ENCODE measurements around the gene EMSY. TPM values are rescaled to one million over a fixed set of nuclear protein-coding genes. Genes with fewer than 3 reads are reported as not detected.

Gene EMSY
- total and polyA plus RNA-seq, 2 of the 8 experiments (the other 6 are each of a cell fraction or from before 2014, with no cell fraction given): 29.6 to 34.6 TPM

DNA sequence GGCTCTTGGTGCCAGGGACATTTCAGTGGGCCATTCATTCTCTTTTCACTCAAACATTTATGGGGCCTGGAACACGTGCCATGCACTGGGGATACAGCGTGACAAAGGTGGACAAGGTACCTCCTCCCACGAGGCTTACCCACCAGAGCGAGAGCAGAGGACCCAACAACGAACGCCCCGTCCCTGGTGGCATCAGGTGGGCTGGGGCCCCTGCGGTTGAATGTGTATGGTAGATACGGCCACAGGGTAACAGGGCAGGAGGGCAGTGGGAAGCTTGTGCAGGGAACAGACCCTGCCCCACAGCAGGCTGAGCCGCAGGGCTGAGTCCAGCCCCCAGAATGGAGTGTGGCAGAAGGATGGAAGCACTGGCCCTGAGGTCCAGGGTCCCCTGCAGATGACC is 144.7 kb downstream of the EMSY start:
- H4K20me1 ChIP-seq (replicated peaks in 1 of 2; ENCODE audit: control insufficient read depth in 1 of 2, insufficient read depth in 2 of 2, low read length in 2 of 2): no peaks in the 10 kb centered on the region
- H2BK12ac ChIP-seq (ENCODE audit: low read depth, low read length): no peak overlapping the region
- no peak overlapping the region for H2BK15ac ChIP-seq (ENCODE audit: low read length)
- H2BK20ac ChIP-seq (ENCODE audit: low read length): no peak overlapping the region
- POLR2A ChIA-PET (ENCODE audit: partially characterized antibody): no interaction called here
- H4K5ac ChIP-seq (ENCODE audit: insufficient read length, low read depth, low read length): no peak overlapping the region
- no peak overlapping the region for H3K9ac ChIP-seq (replicated peaks in 1 of 4; ENCODE audit: extremely low read depth in 1 of 4, low read depth in 3 of 4, low read length in 3 of 4)
- H4K91ac ChIP-seq (replicated peaks; ENCODE audit: insufficient read length, low read length): no peak overlapping the region
- no peak overlapping the region for H3K56ac ChIP-seq (replicated peaks; ENCODE audit: insufficient read length, low read depth, low read length)
- no peak for TF ChIP-seq POU5F1 (IDR thresholded peaks at IDR 0.05; ENCODE audit: low read depth, low read length)
- no peak for TF ChIP-seq YY1 (IDR thresholded peaks at IDR 0.05; ENCODE audit: low read depth, low read length)
- no peak overlapping the region for H3K18ac ChIP-seq (ENCODE audit: extremely low read depth, low read length)
- H3K79me2 ChIP-seq (ENCODE audit: control insufficient read depth in 1 of 2, insufficient read depth in 2 of 2, low read length in 2 of 2): no peaks in the 10 kb centered on the region
- no peak for DNase-seq (ENCODE audit: low read depth in 1 of 2, low spot score in 2 of 2)
- FAIRE-seq: no peak
- H3K79me1 ChIP-seq (ENCODE audit: low read depth, low read length): no peaks in the 10 kb centered on the region
- H3K36me3 ChIP-seq (ENCODE audit: control insufficient read depth in 2 of 4, insufficient read depth in 4 of 4, low read length in 3 of 4): no peaks in the 10 kb centered on the region
- H3K4me1 ChIP-seq (replicated peaks in 1 of 4; ENCODE audit: control insufficient read depth in 3 of 4, insufficient read depth in 4 of 4, low read length in 3 of 4): no peaks in the 10 kb centered on the region; a peak in 1 of 7 replicates
- H3K23me2 ChIP-seq (ENCODE audit: low read depth, low read length): no peaks in the 10 kb centered on the region; the same call in 1 of the 2 replicates
- no peaks in the 10 kb centered on the region for H3K27me3 ChIP-seq (replicated peaks in 1 of 4; ENCODE audit: control insufficient read depth in 3 of 4, extremely low read depth in 1 of 4, insufficient read depth in 3 of 4, low read length in 3 of 4)
- peak overlapping the region; percentile 34; the same call in 1 of the 2 replicates for H2AFZ ChIP-seq (ENCODE audit: low read length)
- H3K23ac ChIP-seq (ENCODE audit: insufficient read length): no peak overlapping the region
- no peaks in the 10 kb centered on the region for H3K9me3 ChIP-seq (ENCODE audit: insufficient read depth in 2 of 2, low read depth in 1 of 2, low read length in 1 of 2)
- 91% methylated on average over 10 of the region's 10 CpGs; no CpG with 5 or more reads in 1 of the 2 experiments for WGBS, 2 experiments (ENCODE audit: extremely low coverage in 1 of 2, insufficient coverage in 1 of 2, insufficient read length in 1 of 2, insufficient replicate concordance in 2 of 2, low coverage in 1 of 2, low lambda C conversion rate in 2 of 2, missing lambda C conversion rate in 1 of 2)
- CTCF ChIA-PET (ENCODE audit: partially characterized antibody): interaction anchor here (1.6 to 3.9 kb wide), 2 partner anchors 10 to 91 kb away, joined by 5 to 26 read pairs; no protein-coding TSS in a partner anchor
- H4K8ac ChIP-seq (ENCODE audit: extremely low read depth, insufficient read depth, low read length): no peak overlapping the region
- no peak overlapping the region for H3K27ac ChIP-seq (ENCODE audit: low read depth, low read length)
- no peak overlapping the region for H3K14ac ChIP-seq (ENCODE audit: insufficient read length)
- H3K4ac ChIP-seq (replicated peaks; ENCODE audit: insufficient read length, low read depth, low read length): no peak overlapping the region
- no peak overlapping the region for H2BK120ac ChIP-seq (replicated peaks; ENCODE audit: low read depth, low read length)
- no peak overlapping the region for H2BK5ac ChIP-seq (ENCODE audit: low read depth, low read length)
- H3K4me3 ChIP-seq (ENCODE audit: extremely low read depth in 1 of 4, insufficient read depth in 2 of 4, low read depth in 3 of 4, low read length in 4 of 4): no peak overlapping the region
- no peak overlapping the region for H2AK5ac ChIP-seq (ENCODE audit: low read depth, low read length)
- no peak overlapping the region for H3K4me2 ChIP-seq (ENCODE audit: insufficient read depth in 1 of 2, low read depth in 2 of 2, low read length in 2 of 2)
